Activated T-helper 1 cell treated with anti-CD3 and anti-CD28 coated beads, Interleukin-12 subunit alpha, Interleukin-12 subunit beta, Interleukin-2, Interleukin-4 antibody, amounts not matched to agents 30 ng/mL and 10 ng/mL and 1 ng/mL, durations not matched to agents 14 hours and 24 hours and 36 hours (primary cell): ENCODE results near the gene NUAK2. TPM values are rescaled to one million over a fixed set of nuclear protein-coding genes. Genes with fewer than 3 reads are reported as not detected.
"Not testable (repeated sequence)": the region's sequence is repeated elsewhere in the genome, so short reads cannot be mapped to it uniquely, and the experiment has no call there.

ENCODE experiments used
- DNase-seq: peaks from one replicate; pipeline ENCODE4 v3.0.0; 2021; ENCODE audit warnings: low spot score
- H3K27ac Mint-ChIP-seq: one replicate; pipeline ENCODE4 v1.8.0; 2021; ENCODE audit warnings: mild to moderate bottlenecking, mixed read lengths
- H3K27me3 Mint-ChIP-seq: one replicate; pipeline ENCODE4 v1.8.0; 2022; ENCODE audit warnings: mild to moderate bottlenecking, moderate library complexity, mixed read lengths; ENCODE audit not compliant: insufficient read depth
- H3K36me3 Mint-ChIP-seq: one replicate; pipeline ENCODE4 v1.8.0; 2021; ENCODE audit warnings: low read depth, mixed read lengths
- H3K4me1 Mint-ChIP-seq: one replicate; pipeline ENCODE4 v1.8.0; 2021; ENCODE audit warnings: low read depth, mixed read lengths
- H3K4me3 Mint-ChIP-seq: one replicate; pipeline ENCODE4 v1.8.0; 2021; ENCODE audit warnings: mild to moderate bottlenecking, moderate library complexity, mixed read lengths
- H3K9me3 Mint-ChIP-seq: one replicate; pipeline ENCODE4 v1.8.0; 2021; ENCODE audit warnings: mixed read lengths
- intact Hi-C: fragments of 100-400 bp; cut with micrococcal nuclease; formaldehyde crosslinking; loops from one replicate; pipeline ENCODE4 v1.15.1; 2024
- total RNA-seq: library from RNA; stranded (reverse); gene quantifications from 2 replicates; pipeline ENCODE4 v1.2.3, GENCODE V29; 2022

NUAK2 gene
- total RNA-seq = 1.1 and 1.3 TPM in 2 replicates

DNA sequence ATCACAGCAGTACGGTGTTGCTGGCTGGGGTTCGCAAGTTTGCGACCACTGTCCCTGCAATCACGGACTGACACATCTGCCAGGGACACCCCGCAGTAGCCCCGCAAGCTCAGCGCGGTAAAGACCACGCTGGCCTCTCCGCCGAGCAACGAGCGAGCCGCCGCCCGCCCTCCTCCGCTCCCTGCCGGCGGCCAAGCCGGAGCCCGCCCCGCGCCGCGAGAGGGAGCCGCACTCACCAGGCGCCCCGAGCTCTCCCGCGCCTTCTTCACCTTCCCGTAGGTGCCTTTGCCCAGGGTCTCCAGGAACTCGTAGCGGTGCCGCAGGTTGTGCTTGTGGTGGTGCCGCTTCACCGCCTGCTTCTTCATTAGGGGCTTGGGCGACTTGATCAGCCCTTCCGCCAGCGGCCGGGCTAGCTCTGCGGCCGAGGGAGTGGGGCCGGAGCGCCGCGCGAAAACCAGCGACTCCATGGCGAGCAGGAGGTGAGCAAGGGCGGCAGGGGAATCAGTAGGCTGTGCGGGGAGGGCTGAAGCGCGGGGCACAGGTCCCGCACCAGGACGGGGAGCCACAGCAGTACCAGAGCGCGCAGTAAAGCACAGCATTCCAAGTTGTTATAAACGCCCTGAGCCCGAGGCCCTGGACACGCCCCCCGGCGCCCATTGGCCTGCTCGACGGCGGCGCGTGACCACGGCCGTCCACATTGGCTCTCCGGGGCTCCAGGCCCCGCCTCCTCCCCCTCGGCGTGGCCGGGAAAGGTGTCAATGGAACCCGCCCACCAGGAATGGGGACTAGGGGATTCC, at the start of gene NUAK2:
TSS of gene NUAK2 (minus strand) at position 584 of the 797 bp plus-strand sequence. CDS start at position 467, 117 bp downstream.
- peak within 1 kb of the TSS; percentile 80 for H3K27ac Mint-ChIP-seq
- no peaks in the 10 kb centered on the region for H3K9me3 Mint-ChIP-seq
- H3K4me1 Mint-ChIP-seq = peaks cover 68% of the 10 kb centered on the region
- intact Hi-C loops = loop anchor here (1.0 to 2.0 kb wide), 6 partner anchors 8 to 93 kb away; no protein-coding TSS in a partner anchor
- peaks cover 8% of the 10 kb centered on the region for H3K27me3 Mint-ChIP-seq
- H3K4me3 Mint-ChIP-seq = peak within 1 kb of the TSS; percentile 95
- peaks cover 2% of the 10 kb centered on the region for H3K36me3 Mint-ChIP-seq
- peak; percentile 78 for DNase-seq

DNA sequence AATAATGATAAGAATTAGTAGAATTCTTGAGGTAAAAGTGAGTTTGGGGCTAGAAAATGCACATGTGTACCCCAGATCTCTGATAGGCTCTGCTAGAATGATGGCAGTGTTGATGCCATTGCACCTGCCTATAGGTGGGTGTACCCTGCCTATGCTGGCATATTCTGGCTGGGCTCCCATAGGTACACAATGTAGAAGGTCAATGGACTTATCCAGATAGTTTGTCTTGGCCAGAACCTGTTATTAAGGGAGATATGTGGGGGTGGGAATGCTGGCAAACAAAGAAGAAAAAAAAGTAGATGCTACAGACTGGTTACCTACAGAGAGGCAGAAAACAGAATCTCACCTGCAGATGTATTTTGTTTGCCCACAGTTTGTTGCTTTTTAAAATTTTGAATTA, 49.2 kb upstream of the NUAK2 start:
- no peaks in the 10 kb centered on the region for H3K9me3 Mint-ChIP-seq
- H3K4me3 Mint-ChIP-seq = no peak overlapping the region
- intact Hi-C loops = no loop called here
- H3K27me3 Mint-ChIP-seq = peaks cover 36% of the 10 kb centered on the region
- H3K4me1 Mint-ChIP-seq = peaks cover 16% of the 10 kb centered on the region
- no peaks in the 10 kb centered on the region for H3K36me3 Mint-ChIP-seq
- DNase-seq = no peak
- no peak overlapping the region for H3K27ac Mint-ChIP-seq

GRCh38 chr1:205369701-205370123, 48.2 kb upstream of the NUAK2 start:
- Mint-ChIP-seq H3K9me3 (no peaks in the 10 kb centered on the region), H3K27me3 (peaks cover 34% of the 10 kb centered on the region), H3K27ac (no peak overlapping the region), H3K4me1 (peaks cover 16% of the 10 kb centered on the region), H3K4me3 (no peak overlapping the region), H3K36me3 (no peaks in the 10 kb centered on the region)
- no peak for DNase-seq
- intact Hi-C loops = no loop called here

- H3K4me1 Mint-ChIP-seq = peaks cover 3% of the 10 kb centered on the region
- no peak overlapping the region for H3K4me3 Mint-ChIP-seq
- no peak overlapping the region for H3K27ac Mint-ChIP-seq
- no peaks in the 10 kb centered on the region for H3K36me3 Mint-ChIP-seq
- DNase-seq = no peak
- no peaks in the 10 kb centered on the region for H3K9me3 Mint-ChIP-seq
- peaks cover 30% of the 10 kb centered on the region for H3K27me3 Mint-ChIP-seq
- intact Hi-C loops = no loop called here
Measured at GRCh38 chr1:205368478-205368877, 46.9 kb upstream of the NUAK2 start.

DNA sequence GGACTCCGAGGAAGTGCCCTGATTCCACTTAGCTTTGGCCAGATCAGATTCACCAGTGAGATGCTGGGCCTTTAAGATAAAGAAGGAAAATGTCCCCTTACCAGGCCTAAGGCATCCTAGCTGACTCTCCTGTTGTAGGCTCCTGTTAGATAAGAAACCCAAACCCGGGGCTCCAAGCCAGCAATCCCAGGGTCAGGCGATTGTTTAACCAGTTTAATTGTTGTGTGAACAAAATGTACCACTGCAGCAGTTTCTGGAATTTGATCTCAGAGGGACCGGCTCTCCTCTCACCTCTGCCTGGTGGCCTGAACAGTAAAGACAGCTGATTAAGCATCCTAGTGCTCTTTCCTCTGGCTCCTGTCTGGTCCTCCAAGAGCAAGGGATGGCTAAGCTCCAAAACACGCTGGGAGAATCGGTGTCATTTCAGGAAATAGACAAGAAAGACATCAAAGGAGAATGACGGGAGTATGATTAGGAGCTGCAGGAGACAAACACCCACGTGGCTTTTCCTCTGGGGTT, 44.5 kb upstream of the NUAK2 start:
- H3K27me3 Mint-ChIP-seq = peaks cover 31% of the 10 kb centered on the region
- no peak overlapping the region for H3K4me3 Mint-ChIP-seq
- H3K4me1 Mint-ChIP-seq = no peaks in the 10 kb centered on the region
- H3K36me3 Mint-ChIP-seq = no peaks in the 10 kb centered on the region
- H3K27ac Mint-ChIP-seq = no peak overlapping the region
- no peaks in the 10 kb centered on the region for H3K9me3 Mint-ChIP-seq
- DNase-seq = no peak
- intact Hi-C loops = no loop called here

- DNase-seq, H3K4me1 Mint-ChIP-seq, H3K27ac Mint-ChIP-seq, H3K4me3 Mint-ChIP-seq, intact Hi-C loops, H3K36me3 Mint-ChIP-seq, H3K9me3 Mint-ChIP-seq: not testable (repeated sequence)
- peaks cover 26% of the 10 kb centered on the region for H3K27me3 Mint-ChIP-seq
Measured at GRCh38 chr1:205365086-205365485, 43.5 kb upstream of the NUAK2 start.

DNA sequence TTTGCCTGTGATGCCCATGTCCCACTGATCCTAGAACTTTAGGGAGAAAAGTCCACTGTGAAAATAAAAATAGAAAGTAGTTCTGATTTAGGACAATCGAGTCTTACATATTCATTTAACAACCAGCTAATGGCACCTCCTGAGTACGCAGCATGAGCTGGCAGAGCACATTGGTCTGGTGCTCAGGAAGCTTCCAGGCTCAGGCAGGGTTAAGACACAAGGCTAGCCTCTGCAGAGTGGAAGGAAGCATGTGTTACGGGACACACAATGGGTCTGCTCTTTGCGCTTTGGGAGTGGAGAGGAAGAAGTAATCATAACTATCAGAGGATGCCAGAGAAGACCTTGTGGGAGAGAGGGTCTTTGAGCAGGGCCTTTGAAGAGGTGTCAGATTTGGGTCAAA, 39.3 kb upstream of the NUAK2 start:
- Mint-ChIP-seq H3K27me3 (peaks cover 28% of the 10 kb centered on the region), H3K9me3 (no peaks in the 10 kb centered on the region), H3K4me1 (no peaks in the 10 kb centered on the region), H3K4me3 (no peak overlapping the region), H3K27ac (no peak overlapping the region), H3K36me3 (no peaks in the 10 kb centered on the region)
- intact Hi-C loops = no loop called here
- no peak for DNase-seq

- no peak for DNase-seq
- no peak overlapping the region for H3K27ac Mint-ChIP-seq
- no peaks in the 10 kb centered on the region for H3K9me3 Mint-ChIP-seq
Measured at GRCh38 chr1:205359771-205360565, 38.4 kb upstream of the NUAK2 start.

DNA sequence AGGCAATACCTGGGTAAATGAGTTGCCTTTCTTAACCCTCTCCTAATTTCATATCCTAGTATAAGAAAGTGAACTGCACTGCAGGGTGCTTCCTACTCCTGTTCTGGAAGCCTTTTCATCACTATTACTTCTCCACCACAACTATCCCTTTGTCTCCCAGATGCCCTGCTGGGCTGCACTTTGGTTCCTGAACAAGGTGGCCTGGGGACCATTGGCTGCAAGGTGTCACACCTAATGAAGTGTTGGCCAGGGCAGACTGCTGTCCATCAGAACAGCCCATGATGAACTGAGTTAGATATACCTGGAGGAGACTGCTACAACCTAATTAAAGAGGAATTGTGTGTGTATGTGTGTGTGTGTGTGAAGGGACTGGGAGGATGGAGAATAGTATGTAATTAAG, 37.0 kb upstream of the NUAK2 start:
- H3K9me3 Mint-ChIP-seq = no peaks in the 10 kb centered on the region
- H3K4me1 Mint-ChIP-seq = no peaks in the 10 kb centered on the region
- intact Hi-C loops = no loop called here
- peaks cover 27% of the 10 kb centered on the region for H3K27me3 Mint-ChIP-seq
- no peak overlapping the region for H3K4me3 Mint-ChIP-seq
- no peaks in the 10 kb centered on the region for H3K36me3 Mint-ChIP-seq
- DNase-seq = no peak
- H3K27ac Mint-ChIP-seq = no peak overlapping the region

More at GRCh38 chr1:205359771-205360565, 38.4 kb upstream of the NUAK2 start:
- no peak overlapping the region for H3K4me3 Mint-ChIP-seq
- intact Hi-C loops = no loop called here
- peaks cover 32% of the 10 kb centered on the region for H3K27me3 Mint-ChIP-seq
- H3K36me3 Mint-ChIP-seq = no peaks in the 10 kb centered on the region
- no peaks in the 10 kb centered on the region for H3K4me1 Mint-ChIP-seq

GRCh38 chr1:205357567-205357966, 36.0 kb upstream of the NUAK2 start:
- intact Hi-C loops = no loop called here

DNA sequence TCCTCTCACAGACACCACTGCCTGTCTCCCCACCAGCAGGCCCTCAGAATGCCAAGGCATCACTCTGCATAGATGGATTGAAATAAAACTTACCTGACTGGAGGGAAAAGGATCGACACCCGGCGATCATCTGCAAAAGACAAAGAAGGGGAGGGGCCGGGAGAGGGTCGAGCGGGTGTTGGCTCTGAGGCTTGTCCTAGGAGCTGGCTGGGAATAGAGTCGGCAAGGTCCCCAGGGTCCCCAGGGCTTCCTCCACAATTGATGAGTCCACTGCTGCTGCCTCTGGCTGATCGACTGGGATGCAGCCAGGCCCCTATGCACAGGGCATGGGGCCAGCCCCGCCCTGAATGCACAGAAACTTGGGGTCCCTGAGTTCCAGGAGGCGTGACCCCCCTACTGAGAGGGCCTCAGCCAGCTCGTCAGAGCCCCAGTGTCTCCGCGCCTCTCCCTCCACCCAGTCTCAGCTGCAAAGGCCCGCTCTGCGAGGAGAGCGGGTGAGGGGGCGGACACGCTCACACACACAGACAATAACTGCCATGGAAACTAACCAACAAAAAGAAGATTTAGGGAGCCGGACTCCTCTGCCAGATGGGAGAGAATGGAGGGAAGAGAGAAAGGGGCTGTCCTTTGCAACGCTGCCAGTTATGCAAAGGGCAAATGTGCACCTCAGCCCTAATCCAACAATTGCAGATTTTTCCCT, 35.0 kb upstream of the NUAK2 start, which contains the start of gene KLHDC8A:
TSS of gene KLHDC8A (minus strand) at position 483 of the 700 bp plus-strand sequence. CDS start 13,318 bp downstream, outside the sequence.
- intact Hi-C loops = no loop called here
- H3K4me1 Mint-ChIP-seq = no peaks in the 10 kb centered on the region
- peaks cover 25% of the 10 kb centered on the region for H3K27me3 Mint-ChIP-seq
- no peak for DNase-seq
- H3K9me3 Mint-ChIP-seq = no peaks in the 10 kb centered on the region
- H3K36me3 Mint-ChIP-seq = no peaks in the 10 kb centered on the region
- H3K27ac Mint-ChIP-seq = no peak within 1 kb of the TSS
- H3K4me3 Mint-ChIP-seq = no peak within 1 kb of the TSS

More at GRCh38 chr1:205357567-205357966, 36.0 kb upstream of the NUAK2 start:
- DNase-seq = no peak
- H3K4me1 Mint-ChIP-seq = no peaks in the 10 kb centered on the region
- H3K27me3 Mint-ChIP-seq = peaks cover 22% of the 10 kb centered on the region
- no peak overlapping the region for H3K27ac Mint-ChIP-seq
- no peak overlapping the region for H3K4me3 Mint-ChIP-seq
- H3K36me3 Mint-ChIP-seq = no peaks in the 10 kb centered on the region
- no peaks in the 10 kb centered on the region for H3K9me3 Mint-ChIP-seq

- H3K4me3 Mint-ChIP-seq = no peak overlapping the region
- H3K27me3 Mint-ChIP-seq = peaks cover 24% of the 10 kb centered on the region
- H3K36me3 Mint-ChIP-seq = no peaks in the 10 kb centered on the region
- no peak overlapping the region for H3K27ac Mint-ChIP-seq
- H3K4me1 Mint-ChIP-seq = no peaks in the 10 kb centered on the region
- DNase-seq = no peak
- H3K9me3 Mint-ChIP-seq = no peaks in the 10 kb centered on the region
- intact Hi-C loops = loop anchor here (2.0 kb wide), 1 partner anchor 20 kb away; no protein-coding TSS in a partner anchor
Measured at GRCh38 chr1:205355075-205355453, 33.5 kb upstream of the NUAK2 start.
